Middle frontal gyrus (tissue), 1 donor: ENCODE measurements around the gene DNAAF3.
"Not testable (repeated sequence)": the region's sequence is repeated elsewhere in the genome, so short reads cannot be mapped to it uniquely, and the experiment has no call there.

Source experiments
- DNase-seq: peaks from one replicate; pipeline ENCODE4 v3.0.0-alpha.2; 2015; ENCODE audit warnings: low spot score; ENCODE audit errors: extremely low spot score

The DNAAF3 gene

DNA sequence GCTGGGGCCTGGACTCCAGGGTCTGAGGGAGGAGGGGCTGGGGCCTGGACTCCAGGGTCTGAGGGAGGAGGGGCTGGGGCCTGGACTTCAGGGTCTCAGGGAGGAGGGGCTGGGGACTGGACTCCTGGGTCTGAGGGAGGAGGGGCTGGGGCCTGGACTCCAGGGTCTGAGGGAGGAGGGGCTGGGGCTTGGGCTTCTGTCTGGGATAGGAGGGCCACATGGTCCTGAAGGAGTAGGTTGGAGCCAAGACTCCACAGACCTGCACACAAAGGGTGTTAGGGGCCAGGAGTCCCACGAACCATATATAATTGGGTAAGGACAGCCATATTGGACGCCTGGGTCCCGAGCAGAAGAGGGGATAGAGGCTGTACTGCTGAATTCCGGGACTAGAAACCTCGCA is 10.6 kb downstream of the DNAAF3 start:
- DNase-seq = not testable (repeated sequence)

DNA sequence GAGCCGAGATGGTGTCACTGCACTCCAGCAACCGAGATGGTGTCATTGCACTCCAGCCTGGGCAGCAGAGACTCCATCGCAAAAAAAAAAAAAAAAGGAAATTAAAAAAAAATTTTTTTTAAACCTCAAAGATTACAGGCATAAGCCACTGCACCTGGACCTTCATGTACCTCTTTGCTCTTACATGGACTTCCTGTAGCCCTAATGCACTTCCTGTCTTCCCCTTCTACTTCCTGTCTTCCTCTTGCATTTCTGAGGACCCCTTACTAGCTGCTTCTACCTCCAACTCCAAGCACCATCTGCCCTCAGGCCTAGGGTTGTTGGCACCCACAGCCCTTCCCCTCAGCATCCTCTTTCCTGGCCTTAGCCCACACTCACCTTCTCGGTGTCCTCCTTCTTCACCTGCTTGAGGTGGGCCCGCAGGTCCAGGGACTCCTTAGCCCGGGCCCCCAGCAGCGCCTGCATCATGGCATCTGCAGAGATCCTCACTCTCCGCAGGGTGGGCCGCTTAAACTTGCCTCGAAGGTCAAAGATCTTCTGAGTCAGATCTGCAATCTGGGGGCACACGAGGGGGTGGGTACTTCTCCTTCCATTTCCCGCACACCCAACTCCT is 12.7 kb downstream of the DNAAF3 start:
- no peak for DNase-seq

DNA sequence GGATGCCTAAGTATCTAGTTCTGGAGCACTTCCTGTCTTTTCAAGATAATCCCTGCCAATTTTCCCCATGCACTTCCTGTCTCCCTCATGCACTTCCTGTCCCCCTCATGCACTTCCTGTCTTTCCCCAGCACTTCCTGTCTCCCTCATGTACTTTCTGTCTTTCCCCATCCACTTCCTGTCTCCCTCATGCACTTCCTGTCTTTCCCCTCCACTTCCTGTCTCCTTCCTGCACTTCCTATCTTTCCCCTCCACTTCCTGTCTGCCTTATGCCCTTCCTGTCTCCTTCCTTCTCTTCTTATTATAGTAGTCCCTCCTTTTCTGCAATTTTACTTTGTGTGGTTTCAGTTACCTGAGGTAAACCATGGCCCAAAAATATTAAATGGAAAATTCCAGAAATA is 14.4 kb downstream of the DNAAF3 start:
- no peak for DNase-seq

DNA sequence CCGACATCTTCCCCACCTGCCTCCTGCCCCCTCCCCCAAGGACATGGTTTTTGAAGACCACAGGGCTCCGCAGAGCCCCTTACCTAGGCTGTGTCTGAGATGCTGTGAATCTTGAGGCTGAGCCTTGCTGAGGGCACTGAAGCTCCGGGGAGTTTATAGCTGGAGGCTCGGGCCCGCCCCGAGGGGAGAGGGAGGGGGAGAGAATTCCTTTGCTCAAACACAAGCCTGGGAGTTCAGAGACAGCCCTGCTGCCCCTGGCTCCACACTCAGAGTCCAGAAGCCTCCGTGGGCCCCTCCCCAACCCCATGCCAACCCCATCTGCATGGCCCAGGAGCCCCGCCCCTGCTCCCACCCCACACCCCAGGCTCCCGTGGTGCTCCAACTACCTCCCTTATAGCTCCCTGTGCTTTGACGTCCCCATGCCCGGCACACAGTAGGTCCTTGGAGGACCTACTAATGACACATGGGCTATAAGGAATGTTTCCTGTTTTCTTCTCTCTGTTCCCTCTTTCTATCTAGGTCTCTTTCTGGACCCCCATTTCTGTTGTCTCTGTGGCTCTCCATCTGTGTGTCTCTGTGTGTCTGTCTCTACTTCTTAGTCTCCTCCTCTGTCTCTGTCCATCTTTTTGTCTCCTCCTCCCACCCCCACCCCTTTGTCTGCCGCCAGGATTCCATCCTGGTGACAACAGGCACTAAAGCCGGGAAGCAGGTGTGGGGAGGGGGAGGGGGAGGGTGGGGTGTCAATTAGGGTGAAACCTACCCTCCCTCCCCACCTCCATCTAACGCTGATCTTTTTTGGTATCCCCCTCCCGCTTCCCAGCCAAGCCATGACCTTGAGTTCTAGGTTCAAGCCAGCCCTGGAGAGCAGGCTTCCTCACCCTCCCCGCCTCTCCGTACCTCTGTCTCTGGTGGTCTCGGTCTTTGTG is 17.1 kb downstream of the DNAAF3 start, which contains the start of gene TNNT1:
TNNT1 (minus strand) TSS at position 129 of the 926 bp plus-strand sequence. CDS start 2,049 bp downstream, outside the sequence.
- no peak for DNase-seq

DNA sequence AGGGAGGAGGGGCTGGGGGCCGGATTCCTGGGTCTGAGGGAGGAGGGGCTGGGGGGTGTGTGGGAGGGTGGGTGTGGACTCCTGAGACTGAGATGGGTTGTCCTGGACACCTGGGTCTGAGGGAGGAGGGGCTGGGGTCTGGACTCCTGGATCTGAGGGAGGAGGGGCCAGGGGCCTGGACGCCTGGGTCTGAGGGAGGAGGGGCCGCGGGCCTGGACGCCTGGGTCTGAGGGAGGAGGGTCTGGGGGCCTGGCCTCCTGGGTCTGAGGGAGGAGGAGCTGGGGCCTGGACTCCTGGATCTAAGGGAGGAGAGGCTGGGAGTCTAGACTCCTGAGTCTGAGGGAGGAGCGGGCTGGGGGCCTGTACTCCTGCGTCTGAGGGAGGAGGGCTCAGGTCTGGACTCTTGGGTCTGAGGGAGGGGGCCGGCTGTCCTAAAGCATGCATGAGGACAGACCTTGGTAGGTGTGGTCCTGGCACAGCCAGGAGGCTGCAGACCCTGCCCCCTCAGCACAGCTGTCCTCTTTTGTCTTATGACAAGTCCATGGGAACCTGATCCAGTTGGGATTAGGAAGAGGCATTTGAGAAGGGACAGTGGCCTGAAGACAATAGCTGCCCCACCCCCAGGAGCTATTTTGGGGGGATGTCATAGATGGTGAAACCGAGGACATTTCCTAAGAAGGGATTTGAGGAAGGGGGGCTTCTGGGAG is 18.7 kb downstream of the DNAAF3 start:
- no peak for DNase-seq

DNA sequence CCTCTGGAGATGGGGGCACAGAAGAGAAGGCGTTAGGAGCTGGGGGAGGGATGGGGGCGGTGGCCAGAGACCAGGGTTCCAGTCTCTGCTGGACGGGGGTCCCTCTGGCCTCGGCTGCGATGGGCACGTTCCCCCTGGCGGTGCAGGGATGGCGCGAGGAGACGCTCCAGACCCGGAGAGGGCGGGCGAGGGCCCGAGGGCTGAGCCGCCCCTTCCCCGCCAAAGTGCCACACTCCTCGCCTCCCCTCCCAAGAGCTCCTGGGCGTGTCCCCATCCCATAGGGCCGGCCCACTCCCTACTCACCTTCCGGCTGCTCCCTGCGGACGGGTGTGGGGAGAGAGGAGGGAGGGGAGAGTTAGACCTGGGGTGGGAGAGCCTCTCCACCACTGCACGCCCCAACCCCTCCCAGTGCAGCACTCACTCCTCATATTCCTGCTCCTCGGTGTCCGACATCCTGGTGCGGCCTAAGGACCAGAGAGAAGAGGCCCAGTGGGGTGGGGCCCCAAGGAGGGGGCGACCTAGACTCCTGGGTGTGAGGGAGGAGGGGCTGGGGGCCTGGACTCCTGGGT is 19.6 kb downstream of the DNAAF3 start:
- DNase-seq = no peak

DNA sequence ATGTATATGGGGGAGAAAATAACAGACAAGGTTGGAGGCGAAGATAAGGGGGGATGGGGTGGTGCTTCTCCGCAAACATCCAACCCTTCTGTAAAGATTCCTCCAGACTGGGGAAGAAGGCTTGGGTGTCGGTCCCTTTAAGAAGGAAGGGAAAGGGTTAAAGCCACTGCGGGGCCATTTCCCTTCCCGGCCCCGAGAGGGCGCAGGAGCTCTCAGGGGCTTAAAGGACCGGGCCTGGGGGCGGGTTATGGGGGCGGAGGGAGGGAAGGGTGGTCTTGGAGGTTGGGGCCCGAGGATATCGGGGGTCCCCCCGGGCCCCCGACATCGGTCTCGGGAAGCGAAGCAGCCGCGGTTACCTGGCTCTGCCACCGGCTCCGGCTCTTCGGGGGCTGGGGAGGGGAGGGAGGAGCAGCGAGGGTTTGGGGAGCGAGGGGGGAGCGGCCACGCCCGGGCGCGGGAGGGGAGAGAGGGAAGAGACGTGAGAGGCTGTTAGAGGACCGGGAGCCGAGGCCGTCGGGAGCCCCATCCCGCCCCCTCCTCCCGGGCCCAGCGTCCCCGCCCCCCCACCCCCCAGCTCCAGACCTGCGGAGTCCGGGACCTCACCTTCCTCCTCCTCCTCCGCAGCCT is 20.2 kb downstream of the DNAAF3 start:
- no peak for DNase-seq

DNA sequence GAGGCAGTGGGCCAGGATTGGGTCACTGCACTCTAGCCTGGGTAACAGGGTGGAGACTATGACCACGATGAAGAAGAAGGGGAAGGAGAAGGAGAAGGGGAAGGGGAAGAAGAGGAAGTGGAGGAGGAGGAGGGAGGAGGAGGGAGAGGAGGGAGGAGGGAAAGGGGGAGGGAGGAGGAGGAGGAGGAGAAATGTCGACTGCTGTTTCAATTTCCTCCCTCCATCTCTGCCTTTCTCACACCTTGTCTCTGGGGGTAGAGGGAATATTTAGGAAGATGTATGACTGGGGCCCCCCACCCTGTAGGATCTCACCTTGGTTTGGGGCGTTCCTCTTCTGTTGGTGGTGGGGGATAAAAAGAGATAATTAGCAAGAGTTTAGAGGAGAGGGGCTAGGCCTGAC is 21.2 kb downstream of the DNAAF3 start:
- no peak for DNase-seq

DNA sequence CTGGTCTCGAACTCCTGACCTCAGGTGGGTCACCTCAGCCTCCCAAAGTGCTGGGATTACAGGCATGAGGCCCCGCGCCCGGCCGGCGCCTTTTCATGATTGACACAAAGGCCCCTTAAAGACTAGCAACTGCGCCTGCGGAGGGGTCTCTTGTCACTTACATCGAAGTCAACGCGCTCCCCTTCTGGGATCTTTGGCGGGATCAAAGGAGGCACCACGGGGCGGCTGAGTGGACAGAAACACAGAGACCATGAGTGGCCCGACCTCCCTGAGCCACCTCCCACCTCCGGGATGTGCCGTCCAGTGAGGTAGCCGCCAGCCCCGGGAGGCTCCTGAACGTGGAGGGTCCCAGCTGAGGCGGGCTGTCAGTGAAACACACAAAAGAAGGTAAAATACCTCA is 24.7 kb downstream of the DNAAF3 start:
- DNase-seq = no peak

DNA sequence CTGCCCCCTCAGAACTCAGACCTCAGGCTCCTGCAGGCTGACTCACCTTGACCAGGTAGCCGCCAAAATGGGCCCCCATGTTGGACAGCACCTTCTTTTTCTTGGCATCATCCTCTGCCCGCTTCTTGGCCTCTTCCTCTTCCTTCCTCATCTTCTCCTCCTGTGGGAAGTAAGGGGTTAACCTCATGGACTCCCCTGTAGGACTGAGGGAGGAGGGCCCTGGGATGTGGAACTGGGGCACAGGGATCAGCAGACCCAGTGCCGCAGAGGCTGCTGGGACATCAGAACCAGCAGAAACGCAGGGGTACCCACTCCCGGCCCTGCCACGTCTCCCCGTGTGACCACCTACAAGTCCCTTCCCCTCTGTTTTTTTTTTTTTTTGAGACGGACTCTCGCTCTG is 28.5 kb downstream of the DNAAF3 start:
- no peak for DNase-seq

DNA sequence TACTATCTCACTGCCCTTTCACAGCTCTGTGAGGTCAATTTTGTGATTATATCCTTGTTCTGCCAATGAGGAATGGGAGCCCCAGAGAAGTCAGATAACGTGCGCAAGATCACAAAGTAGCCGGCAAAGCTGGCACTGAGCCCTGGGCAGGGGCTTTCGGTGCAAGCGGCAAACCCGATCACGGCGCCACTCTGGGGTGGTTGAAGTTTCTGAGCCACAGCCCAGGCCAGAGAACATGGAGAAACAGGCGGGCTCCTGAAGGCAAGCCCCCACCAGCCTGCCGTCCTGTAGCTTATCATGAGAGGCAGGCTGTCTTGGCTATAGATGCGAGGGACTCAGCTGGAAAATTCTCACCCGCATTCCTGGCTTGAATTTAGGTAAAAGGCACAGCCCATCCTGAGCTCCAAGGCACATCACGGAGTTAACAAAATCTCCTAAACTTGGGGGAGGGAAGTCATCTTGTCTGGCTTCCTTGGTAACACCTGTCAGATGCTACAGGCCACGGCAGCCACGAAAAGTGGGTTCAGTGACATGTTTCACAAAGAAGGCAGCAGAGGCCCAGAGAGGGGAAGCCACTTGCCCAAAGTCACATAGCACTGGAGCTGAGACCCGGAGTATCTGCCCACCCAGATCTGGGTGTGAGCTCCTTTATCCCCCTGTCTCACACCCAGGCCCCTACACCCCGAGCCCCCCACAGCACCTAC is 29.9 kb downstream of the DNAAF3 start:
- no peak for DNase-seq

DNA sequence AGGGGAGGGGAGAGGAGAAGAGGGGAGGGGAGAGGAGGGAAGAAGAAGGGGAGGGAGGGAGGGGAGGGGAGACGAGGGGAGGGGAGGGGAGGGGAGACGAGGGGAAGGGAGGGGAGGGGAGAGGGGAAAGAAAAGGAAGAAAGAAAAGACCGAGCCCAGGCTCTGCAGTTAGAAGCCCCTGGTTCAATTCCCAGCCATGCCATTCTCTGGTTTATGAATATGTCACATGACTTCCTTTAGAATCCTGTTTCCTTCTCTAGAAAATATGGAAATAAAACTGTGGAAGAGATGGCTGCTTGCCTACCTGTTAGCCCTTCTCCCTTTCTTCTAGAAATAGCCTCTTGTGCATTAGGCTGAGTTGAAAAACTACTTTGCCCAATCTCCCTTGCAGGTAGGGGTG is 31.7 kb downstream of the DNAAF3 start:
- no peak for DNase-seq

DNA sequence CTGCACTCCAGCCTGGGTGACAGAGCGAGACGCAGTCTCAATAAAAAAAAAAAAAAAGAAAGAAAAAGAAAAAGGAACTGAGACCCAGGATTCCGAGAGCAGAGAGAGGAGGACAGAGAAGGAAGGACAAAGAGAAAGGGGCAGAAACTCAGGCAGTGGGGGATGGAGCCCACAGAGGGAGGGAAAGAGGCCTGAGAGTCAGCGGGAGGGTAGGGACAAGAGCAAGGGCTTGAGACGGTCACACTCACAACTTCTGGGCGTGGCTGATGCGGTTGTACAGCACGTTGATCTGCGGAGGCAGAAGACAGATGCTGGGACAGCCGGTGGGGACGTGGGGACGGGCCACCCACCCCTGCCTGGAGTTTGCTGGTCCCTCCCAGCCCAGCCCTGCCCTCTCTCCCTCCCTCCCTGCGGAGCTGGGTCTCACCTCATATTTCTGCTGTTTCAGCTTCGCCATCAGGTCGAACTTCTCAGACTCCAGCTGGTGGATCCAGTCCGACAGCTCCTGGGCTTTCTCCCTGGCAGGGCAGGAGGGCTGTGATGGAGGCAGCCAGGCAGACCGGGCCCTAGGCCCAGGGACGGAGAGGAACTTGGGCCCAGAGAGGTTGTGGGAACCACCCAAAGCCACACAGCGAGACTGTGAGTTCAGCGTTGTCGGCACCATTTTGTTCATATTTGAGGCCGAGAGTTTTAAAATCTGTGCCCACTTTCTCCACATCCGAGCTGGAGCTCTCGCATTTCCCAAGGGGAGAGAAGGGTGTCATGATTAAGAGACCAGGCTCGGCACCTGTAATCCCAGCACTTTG is 32.6 kb downstream of the DNAAF3 start:
- no peak for DNase-seq

DNA sequence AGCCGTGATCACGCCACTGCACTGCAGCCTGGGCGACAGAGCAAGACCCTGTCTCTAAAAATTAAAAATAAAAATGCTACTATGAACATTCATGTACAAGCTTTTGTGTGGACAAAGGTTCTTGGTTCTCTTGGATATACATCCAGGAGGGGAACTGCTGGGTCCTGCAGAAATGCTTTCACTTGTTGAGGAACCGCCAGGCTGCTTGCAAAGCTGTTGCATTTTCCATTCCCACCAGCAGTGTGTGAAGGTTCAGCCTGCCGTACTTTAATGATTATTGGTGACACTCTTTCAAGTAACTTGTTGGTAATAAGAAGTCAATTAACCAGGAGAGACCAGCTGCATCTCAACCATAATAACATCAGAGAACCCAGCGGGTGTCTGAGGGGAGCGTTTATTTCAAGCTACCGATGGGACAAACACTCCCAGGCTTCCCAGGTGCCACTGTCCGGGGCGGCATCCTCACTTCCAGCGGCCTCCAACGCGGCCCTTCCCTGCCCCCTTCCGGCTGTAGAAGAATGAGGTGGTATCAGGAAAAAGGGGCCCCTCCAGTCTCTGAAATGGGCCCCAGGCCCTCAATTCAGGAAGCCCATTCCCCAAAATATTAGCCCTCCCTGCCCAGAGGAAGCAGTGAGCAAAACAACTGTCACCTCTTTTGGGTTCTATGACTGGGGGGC is 33.8 kb downstream of the DNAAF3 start:
- no peak for DNase-seq

DNA sequence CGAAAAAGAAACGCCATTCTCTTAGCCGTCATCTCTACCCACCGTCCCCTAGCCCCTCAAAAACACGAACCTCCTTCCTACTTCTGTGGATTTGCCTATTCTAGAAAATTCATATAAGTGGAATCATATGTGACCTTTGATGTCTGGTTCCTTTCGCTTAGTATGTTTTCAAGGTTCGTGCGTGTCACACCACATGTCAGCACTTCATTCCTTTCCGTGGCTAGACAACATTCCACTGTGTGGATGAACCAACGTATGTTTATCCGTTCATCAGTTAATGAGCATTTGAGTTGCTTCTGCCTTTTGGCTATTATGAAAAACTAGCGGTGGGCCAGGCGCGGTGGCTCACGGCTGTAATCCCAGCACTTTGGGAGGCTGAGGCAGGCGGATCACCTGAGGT is 35.0 kb downstream of the DNAAF3 start:
- DNase-seq = no peak

DNA sequence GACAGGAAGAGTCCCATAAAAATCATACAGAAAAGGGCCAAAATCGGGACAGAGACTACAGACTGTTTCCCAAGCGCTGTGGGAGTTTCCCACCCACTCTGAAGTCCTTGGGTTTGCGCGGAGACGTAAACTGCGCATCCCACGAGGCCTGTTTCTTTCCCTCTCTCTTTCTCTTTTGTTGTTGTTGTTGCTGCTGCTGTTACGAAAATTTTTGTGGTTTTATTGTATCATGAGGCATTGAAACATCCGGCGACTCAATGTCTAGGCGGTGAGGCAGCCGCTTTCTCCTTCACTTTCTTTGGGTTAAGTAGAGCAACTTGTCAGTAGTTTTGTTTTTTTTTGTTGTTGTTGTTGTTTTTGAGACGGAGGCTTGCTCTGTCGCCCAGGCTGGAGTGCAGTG is 47.4 kb downstream of the DNAAF3 start:
- DNase-seq = no peak

DNA sequence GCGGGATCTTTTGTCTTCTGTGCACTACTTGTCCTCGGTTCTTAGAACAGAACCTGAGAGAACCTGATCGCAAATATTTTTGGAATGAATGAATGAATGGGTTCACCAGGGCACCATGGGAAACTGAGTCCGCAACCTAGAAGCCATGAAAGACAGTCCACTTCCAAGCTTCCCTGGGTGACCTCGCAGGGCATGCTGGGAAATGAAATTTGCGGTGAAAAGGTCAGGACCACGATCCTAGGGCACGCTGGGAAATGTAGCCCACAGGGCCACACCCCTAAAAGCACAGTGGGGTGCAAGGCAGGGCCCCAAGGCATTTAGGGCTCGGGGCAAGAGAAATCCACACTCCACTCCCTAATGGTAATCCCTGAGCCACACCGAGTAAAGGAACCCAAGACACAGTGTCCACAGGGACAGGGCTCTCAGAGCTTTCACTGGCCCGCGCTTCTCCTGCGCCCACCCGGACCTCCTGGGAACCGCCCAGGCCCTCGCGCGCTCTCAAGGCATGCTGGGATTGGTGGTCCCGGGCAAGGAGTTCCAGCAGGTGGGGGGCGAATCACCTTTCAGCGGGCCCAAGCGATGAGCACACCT is 47.9 kb downstream of the DNAAF3 start:
- DNase-seq = peak; percentile 75

DNA sequence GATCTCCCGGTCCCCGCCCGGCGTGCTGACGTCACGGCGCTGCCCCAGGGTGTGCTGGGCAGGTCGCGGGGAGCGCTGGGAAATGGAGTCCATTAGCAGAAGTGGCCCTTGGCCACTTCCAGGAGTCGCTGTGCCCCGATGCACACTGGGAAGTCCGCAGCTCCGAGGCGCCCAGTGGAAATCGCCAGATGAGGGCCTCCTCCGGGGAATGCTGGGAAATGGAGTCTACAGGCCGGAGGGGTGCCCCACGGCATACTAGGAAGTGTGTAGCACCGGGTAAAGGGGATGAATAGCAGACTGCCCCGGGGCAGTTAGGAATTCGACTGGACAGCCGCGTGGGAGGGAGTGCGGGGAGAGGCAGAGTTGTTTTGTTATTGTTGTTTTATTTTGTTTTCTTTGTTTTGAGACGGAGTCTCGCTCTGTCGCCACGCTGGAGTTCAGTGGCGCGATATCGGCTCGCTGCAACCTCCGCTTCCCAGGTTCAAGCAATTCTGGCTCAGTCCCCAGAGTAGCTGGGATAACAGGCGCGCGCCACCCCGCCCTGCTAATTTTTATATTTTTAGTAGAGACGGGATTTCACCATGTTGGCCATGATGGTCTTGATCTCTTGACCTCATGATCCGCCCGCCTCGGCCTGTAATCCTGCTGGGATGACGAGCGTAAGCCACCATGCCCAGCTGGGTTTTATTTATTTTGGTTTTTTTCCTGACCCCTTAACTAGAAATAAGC is 48.6 kb downstream of the DNAAF3 start:
- DNase-seq = peak; percentile 98
